Lower leg skin (tissue), 4 donors: ENCODE results near the gene HHIPL1. TPM values are rescaled to one million over a fixed set of nuclear protein-coding genes. Genes with fewer than 3 reads are reported as not detected.
A peak's percentile ranks its signal among the peaks of the same experiment; 100 is the strongest.

Experiments used
- DNase-seq, 2 donors: peaks; one replicate each; pipeline ENCODE4 v3.0.0-alpha.2; 2019; ENCODE audit warnings: low spot score in 2 of 2
- H3K4me3 ChIP-seq: fragments of 200-600 bp; sonication (generic); 2 replicates; pipeline ENCODE4 v1.5.1; 2017; ENCODE audit warnings: mild to moderate bottlenecking, low read depth; ENCODE audit not compliant: poor library complexity, severe bottlenecking
- POLR2A ChIP-seq, 2 donors: fragments of 450-650 bp; IDR thresholded peaks; one replicate each; pipeline ENCODE4 v1.6.1; 2016 to 2017; ENCODE audit warnings: antibody characterized with exemption in 2 of 2, mild to moderate bottlenecking in 1 of 2, moderate library complexity in 1 of 2
- WGBS, 2 donors: methylation state at CpG; one replicate each; pipeline ENCODE4 v1.1.5; 2018; 5-methylcytosine and 5-hydroxymethylcytosine counted together
- intact Hi-C: fragments of 100-400 bp; cut with DNase I; formaldehyde crosslinking; loops from one replicate; pipeline ENCODE4 v1.15.0; 2023; ENCODE audit warnings: low total_unique reads
- total RNA-seq, 4 donors: library from RNA; depleted of rRNA; stranded (reverse); fragments of >200 nt; gene quantifications; one replicate each; pipeline ENCODE4 v1.1.0, GENCODE V29; 2016
- TF ChIP-seq, protein P1 (sequence below), 3 donors: fragments of 450-650 bp; IDR thresholded peaks; one replicate each; pipeline ENCODE4 v1.5.1; 2016; ENCODE audit warnings: antibody characterized with exemption in 3 of 3, mild to moderate bottlenecking in 3 of 3, moderate library complexity in 2 of 3

HHIPL1 gene
- total RNA-seq, 4 donors from 2014 or later: 0.59 to 2.4 (median 0.92) TPM

DNA sequence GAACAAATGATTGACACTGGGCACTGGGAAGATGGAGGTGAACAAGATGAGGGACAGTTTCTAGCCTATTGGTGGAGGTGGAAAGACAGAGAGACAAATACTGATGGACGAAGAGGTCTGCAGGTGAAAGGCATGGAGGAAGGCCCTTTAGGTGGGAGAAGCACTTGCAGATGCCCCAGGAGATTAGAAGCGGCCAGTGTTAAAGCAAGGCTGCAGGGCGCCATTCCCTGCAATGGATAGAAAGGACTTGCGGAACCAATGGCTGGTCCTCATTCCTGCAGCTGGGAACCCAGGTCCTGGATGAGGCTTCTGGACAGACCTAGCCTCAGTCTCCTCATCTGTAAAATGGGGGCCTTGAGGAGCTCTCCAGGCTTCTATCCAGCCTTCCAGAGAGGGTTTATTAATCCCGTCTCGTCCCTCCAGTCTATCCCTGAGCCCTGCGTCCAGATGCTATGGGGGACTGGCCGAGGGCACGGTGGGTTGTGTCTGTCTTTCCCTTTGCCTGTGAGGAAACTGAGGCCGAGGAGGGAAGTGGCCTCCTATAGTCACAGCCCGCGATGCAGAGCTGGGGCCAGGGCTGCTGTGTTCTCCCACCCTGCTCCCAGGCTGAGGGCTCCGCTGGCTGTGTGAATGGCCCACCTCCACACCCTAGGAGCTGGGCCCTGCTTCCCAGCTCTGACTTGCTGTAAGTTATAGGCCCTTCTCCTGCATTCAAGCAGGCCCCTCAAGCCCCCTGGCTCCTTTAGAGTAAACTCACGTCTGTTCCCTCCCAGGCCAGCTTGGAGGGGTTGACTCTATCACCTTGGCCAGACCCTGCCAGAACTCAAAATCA lies 72.1 kb downstream of the HHIPL1 start:
- WGBS, 2 donors: 94 to 95% methylated on average over 14 of the region's 14 CpGs
- TF ChIP-seq, protein P1, sequence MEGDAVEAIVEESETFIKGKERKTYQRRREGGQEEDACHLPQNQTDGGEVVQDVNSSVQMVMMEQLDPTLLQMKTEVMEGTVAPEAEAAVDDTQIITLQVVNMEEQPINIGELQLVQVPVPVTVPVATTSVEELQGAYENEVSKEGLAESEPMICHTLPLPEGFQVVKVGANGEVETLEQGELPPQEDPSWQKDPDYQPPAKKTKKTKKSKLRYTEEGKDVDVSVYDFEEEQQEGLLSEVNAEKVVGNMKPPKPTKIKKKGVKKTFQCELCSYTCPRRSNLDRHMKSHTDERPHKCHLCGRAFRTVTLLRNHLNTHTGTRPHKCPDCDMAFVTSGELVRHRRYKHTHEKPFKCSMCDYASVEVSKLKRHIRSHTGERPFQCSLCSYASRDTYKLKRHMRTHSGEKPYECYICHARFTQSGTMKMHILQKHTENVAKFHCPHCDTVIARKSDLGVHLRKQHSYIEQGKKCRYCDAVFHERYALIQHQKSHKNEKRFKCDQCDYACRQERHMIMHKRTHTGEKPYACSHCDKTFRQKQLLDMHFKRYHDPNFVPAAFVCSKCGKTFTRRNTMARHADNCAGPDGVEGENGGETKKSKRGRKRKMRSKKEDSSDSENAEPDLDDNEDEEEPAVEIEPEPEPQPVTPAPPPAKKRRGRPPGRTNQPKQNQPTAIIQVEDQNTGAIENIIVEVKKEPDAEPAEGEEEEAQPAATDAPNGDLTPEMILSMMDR (IDR thresholded peaks at IDR 0.05): no peak
- TF ChIP-seq POLR2A (IDR thresholded peaks at IDR 0.05): no peak
- intact Hi-C loops: no loop called here
- no peak overlapping the region for H3K4me3 ChIP-seq
- DNase-seq: peak in 1 of 2 donors; percentile 72

DNA sequence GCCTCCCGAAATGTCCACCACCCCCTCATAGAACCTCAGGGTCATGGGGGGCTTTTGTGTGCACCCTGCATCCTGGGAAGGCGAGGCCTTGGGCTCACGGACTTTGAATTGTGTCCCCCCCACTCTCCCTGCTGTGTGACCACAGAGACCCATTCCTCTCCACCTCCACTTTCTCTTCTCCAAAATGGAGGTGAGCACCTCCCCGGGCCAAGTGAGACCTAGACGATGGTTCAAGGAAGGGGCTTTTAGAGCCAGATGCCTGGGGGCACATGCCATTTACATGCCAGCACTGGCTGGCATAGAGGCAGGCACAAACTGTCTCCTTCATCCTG lies 72.7 kb downstream of the HHIPL1 start:
- H3K4me3 ChIP-seq: no peak overlapping the region
- DNase-seq: no peak
- 79 to 84% methylated on average over 5 of the region's 5 CpGs for WGBS, 2 donors
- TF ChIP-seq POLR2A (IDR thresholded peaks at IDR 0.05): no peak
- TF ChIP-seq, protein P1 (IDR thresholded peaks at IDR 0.05): no peak
- intact Hi-C loops: no loop called here

DNA sequence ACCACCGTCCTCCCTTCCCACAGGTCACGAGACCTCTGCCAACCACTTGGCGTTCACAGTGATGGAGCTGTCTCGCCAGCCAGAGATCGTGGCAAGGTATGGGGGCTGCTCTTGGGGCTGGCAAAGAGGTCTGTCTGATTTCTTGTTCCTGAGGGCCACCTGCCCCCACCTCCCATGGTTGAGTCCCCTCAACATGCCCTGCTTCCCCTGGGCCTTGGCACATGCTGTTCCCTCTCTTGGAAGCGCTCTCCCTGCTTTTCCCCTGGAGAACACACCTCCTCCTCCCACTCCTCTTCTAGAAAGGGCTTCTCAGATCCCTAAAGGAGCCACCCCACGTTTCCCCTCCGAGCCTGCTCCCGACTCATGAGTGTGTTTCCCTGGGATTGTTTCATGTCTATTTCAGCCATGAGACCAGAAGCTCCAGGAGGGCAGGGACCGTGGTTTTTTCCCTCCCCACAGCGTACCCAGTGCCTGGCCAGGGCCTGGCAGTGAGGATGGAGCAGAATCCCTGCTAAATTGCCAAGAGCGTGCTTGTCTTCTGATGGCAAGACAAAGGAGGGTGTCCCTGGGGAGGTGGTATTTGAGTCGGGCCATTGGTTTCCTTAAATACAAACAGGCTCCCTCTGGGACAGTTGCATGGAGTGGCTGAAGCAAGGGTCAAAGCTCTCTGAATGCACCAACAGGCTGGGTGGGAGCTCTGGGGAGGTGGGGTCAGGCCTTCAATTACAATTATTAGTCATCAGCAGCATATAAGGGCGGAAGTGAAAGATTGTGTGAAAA lies 73.3 kb downstream of the HHIPL1 start:
- intact Hi-C loops: no loop called here
- peak in 1 of 2 donors; percentile 81 for DNase-seq
- TF ChIP-seq, protein P1 (IDR thresholded peaks at IDR 0.05): no peak
- no peak for TF ChIP-seq POLR2A (IDR thresholded peaks at IDR 0.05)
- H3K4me3 ChIP-seq: no peak overlapping the region
- WGBS, 2 donors: 62 to 76% methylated on average over 10 to 14 of the region's 14 CpGs

DNA sequence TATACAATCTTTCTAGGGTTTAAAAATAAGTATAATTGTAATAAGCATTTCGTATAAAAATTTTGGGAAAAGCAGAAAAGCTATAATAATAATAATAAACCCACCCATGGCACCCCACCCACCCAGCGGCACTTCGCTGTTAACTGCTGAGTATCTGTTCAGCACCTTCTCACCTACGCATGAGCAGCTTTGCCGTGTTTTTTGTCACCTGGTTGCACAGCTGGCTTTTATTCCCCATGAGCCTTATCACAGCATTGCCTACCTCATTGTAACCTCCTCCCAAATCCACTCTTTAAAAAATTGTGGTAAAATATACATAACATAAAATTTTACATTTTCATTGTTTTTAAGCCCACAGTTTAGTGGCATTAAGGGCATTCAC lies 73.9 kb downstream of the HHIPL1 start:
- 83 to 85% methylated on average over 5 of the region's 5 CpGs for WGBS, 2 donors
- TF ChIP-seq, protein P1 (IDR thresholded peaks at IDR 0.05): no peak
- no peak for TF ChIP-seq POLR2A (IDR thresholded peaks at IDR 0.05)

DNA sequence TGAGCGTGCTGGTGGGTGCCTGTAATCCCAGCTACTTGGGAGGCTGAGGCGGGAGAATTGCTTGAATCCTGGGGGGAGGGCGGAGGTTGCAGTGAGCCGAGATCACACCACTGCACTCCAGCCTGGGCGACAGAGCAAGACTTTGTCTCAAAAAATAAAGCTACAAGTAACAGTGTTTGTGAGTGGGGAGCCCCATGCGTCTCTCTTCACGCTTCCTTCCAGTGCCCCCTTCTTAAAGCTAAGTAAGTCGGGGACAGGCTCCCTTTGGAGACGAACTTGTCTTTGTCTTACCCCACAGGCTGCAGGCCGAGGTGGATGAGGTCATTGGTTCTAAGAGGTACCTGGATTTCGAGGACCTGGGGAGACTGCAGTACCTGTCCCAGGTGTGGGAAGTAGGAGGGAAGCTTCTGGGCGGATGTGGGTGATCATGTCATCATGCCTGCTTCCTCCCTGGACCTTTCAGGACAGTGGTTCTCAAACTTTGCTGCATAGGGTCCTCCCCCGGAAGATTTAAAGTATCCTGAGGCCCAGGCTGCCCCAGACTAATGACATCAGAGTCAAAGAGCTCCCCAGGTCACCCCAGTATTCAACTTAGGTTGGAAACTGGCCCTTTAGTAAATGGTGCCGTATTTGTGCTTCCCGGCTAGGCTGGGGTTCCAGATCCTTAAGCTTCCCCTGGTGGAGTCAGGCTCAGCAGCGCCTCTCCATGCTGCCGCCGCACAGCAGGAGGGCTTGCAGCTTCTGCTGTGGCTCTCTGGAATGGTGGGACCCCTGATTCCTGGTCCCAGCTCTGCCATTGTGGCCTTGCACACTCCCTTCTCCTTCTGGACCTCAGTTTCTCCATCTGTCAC lies 76.2 kb downstream of the HHIPL1 start:
- WGBS, 2 donors: 91 to 96% methylated on average over 18 of the region's 18 CpGs

More for the DNA sequence above, 73.9 kb downstream of the HHIPL1 start:
- no peak overlapping the region for H3K4me3 ChIP-seq
- intact Hi-C loops: no loop called here
- DNase-seq: peak in 1 of 2 donors; percentile 74

More for the DNA sequence above, 76.2 kb downstream of the HHIPL1 start:
- H3K4me3 ChIP-seq: no peak overlapping the region
- TF ChIP-seq, protein P1 (IDR thresholded peaks at IDR 0.05): no peak
- TF ChIP-seq POLR2A (IDR thresholded peaks at IDR 0.05): no peak
- DNase-seq: peak in 1 of 2 donors; percentile 73
- intact Hi-C loops: no loop called here
